GM12801 (cell line): ENCODE results near the gene ARTN.

Experiments
- TF ChIP-seq, protein P1 (sequence below): IDR thresholded peaks from one replicate; pipeline ENCODE4 v1.5.1; 2011; ENCODE audit warnings: control low read depth; ENCODE audit not compliant: insufficient read length; ENCODE audit errors: extremely low read depth

The ARTN gene, protein sequence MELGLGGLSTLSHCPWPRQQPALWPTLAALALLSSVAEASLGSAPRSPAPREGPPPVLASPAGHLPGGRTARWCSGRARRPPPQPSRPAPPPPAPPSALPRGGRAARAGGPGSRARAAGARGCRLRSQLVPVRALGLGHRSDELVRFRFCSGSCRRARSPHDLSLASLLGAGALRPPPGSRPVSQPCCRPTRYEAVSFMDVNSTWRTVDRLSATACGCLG

DNA sequence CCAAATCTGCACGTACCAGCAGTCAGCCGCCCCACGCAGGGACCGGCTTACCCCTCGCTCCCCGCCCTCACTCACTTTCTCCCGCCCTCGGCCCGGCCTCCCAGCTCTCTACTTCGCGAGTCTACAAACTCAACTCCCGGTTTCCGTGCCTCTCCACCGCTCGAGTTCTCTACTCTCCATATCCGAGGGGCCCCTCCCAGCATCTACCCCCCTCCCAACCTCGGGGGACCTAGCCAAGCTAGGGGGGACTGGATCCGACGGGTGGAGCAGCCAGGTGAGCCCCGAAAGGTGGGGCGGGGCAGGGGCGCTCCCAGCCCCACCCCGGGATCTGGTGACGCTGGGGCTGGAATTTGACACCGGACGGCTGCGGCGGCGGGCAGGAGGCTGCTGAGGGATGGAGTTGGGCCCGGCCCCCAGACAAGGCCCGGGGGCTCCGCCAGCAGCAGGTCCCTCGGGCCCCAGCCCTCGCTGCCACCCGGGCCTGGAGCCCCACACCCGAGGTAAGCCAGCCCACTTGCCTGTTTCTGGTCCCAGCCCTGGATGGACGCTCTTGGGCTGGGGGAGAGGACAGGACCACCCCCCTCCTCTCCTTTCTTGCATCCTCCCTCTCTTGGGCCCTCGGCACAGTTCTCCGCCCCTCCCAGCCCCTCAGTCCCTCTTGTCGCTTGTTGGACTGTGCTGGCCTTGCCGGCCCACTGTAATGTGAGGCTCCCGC is at the start of gene ARTN:
Gene ARTN (plus strand): TSS at position 416 of the 715 bp plus-strand sequence. CDS start 1,856 bp downstream, outside the sequence.
- TF ChIP-seq, protein P1, sequence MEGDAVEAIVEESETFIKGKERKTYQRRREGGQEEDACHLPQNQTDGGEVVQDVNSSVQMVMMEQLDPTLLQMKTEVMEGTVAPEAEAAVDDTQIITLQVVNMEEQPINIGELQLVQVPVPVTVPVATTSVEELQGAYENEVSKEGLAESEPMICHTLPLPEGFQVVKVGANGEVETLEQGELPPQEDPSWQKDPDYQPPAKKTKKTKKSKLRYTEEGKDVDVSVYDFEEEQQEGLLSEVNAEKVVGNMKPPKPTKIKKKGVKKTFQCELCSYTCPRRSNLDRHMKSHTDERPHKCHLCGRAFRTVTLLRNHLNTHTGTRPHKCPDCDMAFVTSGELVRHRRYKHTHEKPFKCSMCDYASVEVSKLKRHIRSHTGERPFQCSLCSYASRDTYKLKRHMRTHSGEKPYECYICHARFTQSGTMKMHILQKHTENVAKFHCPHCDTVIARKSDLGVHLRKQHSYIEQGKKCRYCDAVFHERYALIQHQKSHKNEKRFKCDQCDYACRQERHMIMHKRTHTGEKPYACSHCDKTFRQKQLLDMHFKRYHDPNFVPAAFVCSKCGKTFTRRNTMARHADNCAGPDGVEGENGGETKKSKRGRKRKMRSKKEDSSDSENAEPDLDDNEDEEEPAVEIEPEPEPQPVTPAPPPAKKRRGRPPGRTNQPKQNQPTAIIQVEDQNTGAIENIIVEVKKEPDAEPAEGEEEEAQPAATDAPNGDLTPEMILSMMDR, result no peak

DNA sequence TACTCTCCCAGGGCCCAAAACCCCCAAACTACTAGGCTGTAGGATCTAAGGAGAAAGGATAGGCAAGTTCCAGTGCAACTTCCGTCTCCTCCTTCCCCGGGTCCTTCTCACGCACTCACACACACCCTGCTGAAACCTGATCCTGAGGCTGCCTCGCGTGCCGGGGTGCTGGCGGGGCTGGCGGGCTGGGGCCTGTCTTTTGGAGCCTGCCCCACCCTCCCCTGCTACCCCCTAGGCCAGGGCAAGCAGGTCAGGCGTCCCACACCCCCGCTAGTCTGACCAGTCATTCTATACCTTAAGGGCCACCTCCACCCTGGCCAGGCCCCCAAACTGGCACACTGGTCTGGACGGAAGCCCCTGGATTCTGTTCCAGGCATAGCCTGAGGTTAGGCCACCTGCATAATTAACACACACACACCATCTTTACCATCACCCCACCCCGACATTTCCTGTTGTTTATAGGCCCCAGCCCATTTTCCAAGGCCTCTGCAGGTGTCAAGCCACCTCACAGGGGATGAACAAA is 48.3 kb upstream of the ARTN start:
- TF ChIP-seq, protein P1, result no peak

DNA sequence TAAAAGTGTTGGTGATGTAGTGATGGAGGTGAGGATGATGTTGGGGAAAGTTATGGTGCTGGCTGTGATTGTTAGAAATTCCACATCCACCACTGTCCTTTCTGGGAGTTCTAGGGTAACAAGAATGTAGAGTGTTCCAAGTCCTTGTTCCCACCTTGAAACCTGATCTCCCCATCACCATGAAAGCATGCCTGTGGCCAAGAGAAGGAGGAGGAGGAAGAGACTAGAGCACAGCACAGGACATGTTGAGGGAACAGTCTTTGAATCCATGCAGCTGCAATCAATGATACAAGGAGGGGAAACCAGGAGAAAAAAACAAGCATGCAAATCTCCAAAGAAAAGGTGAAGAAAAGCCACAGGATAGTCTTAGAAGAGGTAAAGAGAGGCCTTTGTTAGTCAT is 45.9 kb upstream of the ARTN start:
- TF ChIP-seq, protein P1, result no peak

DNA sequence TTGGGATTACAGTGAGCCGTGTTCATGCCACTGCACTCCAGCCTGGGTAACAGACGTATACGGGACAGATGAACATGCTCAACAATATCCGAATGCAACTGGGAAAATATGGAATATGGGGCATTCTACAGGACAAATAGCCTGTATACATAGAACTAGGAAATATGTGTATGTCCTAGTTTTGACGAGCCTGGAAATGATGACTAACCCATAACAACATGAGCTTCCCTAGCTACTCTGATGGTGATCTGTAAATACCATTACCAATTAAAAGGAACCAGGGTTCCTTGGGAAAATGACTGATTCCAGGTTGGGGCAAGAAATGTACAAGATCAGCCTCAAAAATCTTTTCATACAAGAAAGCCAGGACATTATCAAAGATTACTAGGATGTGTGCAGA is 42.8 kb upstream of the ARTN start:
- TF ChIP-seq, protein P1, result no peak

DNA sequence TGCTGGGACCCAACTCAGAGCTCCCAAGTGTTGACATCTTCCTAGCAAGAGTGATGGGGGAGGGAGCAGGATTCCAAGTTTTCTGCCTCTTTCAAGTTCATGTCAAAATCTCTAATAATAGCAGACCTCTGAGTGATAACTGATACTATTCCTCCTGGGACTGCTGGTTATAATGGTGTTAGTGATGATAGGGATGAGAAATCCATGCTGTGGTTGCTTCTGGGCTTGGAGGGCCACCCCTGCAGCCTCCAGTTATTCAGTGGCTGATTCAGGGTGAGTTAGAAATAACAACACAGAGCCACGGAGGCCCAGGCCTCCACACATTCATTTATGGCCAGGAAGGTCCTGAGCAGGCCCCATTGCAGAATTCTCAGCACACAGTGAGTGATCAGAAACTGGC is 40.6 kb upstream of the ARTN start:
- TF ChIP-seq, protein P1, result no peak

DNA sequence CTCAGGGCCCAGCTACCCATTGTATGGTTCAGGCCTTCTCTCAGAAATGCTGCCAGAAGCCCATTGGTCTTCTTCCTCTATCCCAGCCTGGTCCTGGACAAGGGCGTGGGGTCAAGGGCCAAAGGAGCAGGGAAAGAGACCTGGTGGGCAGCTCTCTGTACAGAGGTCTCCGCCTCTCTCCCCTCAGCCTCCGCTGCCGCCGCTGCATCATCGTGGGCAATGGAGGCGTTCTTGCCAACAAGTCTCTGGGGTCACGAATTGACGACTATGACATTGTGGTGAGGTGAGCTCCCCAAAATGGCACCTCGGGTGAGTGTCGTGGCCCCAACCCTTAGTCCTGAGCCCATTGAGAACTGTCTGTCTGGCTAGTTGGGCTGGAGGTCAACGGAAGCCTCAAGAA is 34.6 kb upstream of the ARTN start:
- TF ChIP-seq, protein P1, result no peak

DNA sequence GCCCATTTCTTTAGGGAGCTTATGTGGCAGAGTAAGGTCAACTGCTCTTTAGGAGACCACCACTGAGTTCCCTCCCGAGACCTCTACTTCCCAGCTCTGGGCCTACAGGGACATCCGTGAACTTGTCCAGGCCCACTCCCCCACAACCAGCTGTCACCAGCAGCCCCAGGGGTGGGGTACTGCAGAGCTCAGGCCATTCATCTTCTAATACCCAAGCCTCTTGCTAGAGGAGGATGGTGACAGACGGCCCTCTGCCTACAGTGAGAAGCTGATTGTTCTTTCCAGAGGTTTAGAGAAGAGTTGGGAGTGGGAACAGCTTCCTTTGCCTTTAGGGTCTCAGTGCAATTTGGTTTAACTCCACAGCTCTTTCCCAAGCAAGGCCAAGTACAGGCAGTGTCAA is 33.2 kb upstream of the ARTN start:
- TF ChIP-seq, protein P1, result no peak
